Fibroblast of skin of left quadriceps (primary cell): Measurements from ENCODE around the gene FIBCD1.

Source experiments
- DNase-seq, 2 experiments: peaks; one replicate each; pipeline ENCODE4 v3.0.0-alpha.2; 2013; ENCODE audit warnings: low read depth in 2 of 2

The FIBCD1 gene

DNA sequence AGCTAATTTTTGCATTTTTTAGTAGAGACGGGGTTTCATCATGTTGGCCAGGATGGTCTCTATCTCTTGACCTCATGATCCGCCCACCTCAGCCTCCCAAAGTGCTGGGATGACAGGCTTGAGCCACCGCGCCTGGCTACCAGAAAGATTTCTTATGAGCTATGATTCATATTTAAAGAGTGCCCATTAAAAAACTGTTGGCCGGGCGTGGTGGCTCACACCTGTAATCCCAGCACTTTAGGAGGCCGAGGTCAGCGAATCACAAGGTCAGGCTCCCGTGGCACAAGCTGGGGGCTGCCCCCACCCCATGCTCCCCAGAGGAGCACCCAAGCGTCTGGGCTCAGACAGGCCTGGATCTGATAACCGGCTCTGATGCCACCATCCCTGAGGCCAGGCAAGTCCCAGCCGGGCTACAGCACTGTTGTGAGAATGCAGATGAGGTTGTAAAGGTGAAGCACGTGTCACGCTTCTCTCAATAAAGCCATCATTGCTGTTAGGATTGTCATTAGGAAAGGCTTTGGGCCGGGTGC lies 56.3 kb downstream of the FIBCD1 start:
- DNase-seq = no peak

DNA sequence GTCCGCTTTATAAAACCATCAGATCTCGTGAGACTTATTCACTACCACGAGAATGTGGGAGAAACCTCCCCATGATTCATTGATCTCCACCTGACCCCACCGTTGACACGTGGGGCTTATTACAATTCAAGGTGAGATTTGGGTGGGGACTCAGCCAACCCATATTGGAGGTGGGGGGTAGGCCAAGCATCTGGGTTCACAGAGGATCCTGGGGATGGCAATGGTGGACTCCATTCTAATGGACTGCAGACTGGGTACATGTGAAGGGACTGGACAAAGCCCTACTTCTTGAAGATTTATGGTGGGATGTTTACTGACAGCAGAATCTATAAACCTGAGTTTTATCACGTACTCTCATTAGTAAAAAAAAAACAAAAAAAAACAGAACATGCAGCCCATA lies 57.5 kb downstream of the FIBCD1 start:
- no peak for DNase-seq

DNA sequence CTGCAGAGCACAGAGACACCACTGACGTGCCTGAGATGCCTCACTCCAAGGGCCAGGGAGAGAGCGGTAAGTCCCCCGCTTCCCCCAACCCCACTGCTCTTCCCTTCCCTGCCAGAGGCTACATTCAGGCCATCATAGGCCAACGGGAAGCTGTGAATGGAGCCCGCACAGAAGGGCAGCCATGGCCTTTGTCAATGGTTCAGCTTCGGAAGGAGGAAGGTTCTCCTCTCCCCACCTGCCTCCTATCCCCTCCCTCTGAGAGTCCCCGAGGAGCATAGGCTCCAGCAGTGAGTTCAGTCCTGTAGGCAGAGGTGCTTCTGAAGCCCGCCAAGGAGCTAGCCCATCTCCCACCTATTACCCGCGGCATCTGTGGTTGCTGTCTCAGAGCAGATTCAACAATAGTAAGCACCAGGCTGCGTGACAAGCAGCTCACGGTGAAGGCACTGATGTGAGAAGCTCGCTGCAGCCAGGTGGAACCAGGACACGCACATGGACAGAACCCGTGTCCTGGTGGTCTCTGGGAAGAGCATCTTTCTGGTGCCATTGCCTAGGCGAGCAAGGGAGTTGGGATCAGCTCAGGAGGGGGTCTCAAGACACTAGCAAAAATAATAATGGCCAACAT lies 58.3 kb downstream of the FIBCD1 start:
- DNase-seq = no peak

DNA sequence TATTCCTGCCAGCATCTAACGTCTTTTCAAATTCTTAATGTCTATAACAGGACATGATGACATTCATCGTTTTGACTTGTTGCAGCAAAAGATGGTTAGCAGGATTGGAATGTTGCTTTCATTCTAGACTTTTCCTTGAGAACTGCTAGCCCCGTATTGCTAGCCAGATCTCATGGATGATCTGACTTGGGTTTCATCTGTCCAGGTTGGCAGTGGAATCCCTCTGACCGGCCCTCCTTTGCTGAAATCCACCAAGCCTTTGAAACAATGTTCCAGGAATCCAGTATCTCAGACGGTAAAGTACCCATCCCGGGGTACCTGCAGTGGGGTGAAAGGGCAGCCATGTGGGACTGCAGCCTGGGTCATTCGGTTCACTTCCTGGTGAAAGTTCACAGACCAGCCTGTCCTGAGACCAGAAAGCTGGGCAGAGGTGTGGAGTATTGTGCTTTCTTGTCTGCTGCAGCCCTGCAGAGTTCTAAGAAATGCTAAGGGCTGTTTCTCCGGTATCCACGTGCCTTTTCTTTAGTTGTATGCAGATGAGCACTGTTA lies 59.1 kb downstream of the FIBCD1 start:
- no peak for DNase-seq

DNA sequence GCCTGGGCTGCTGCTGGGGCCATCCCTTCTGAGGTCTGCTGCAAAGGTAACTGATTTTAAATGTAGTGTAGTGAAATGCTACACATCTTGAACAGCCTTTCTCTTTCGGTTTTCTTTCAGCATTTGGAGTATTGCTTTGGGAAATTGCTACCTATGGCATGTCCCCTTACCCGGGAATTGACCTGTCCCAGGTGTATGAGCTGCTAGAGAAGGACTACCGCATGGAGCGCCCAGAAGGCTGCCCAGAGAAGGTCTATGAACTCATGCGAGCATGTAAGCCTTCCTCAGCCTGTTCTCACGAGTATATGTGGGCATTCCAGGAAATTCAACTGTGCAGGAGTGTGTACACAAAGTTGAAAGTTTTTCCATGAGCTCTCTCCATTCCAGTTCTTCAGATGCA lies 60.8 kb downstream of the FIBCD1 start:
- no peak for DNase-seq

DNA sequence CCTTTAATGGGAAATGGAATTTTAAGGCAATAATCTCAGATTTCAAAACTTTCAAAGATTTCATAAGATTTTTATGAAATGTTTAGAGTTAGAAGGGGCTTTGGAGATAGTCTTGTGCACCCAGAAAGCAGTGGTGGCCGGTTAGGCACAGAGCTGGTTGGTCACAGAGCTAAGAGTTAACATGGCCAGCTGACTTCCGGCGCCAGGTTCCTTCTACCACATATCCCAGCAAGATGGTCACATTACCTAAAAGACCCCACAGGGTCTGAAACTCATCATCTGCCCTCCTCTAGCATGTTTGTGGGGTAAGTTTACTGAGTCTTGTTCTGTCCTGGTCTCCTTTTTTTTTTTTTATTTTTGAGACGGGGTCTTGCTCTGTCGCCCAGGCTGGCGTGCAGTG lies 61.7 kb downstream of the FIBCD1 start:
- DNase-seq = no peak

DNA sequence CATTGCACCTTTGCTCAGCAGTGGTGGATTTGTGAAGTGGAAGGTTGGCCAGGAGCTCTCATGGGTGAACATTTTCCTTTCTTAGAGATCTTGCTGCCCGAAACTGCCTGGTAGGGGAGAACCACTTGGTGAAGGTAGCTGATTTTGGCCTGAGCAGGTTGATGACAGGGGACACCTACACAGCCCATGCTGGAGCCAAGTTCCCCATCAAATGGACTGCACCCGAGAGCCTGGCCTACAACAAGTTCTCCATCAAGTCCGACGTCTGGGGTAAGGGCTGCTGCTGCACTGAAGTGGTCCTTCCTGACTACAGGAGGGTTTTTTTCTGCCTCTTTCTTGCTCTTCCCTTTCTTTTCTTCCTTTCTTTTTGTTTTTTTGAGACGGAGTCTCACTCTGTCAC lies 64.3 kb downstream of the FIBCD1 start:
- DNase-seq = no peak

DNA sequence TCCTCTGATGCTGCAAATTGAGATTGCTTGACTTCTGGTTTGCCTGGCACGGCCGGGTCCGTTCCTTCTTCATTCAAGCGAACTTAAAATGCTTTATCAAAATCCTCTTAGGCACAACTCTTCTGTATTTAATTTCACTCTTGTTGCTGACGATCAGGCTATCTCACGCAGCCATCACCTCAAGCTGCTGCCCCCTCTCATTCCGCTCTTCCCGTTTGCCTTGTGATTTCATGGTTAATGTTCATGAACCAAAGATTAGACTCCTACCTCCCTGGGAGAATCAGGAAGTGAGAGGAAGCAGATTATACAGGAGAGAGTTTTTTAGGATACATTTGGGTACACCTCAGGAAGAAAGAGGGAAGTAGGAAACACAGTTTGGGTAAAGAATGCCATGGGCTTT lies 65.1 kb downstream of the FIBCD1 start:
- no peak for DNase-seq

DNA sequence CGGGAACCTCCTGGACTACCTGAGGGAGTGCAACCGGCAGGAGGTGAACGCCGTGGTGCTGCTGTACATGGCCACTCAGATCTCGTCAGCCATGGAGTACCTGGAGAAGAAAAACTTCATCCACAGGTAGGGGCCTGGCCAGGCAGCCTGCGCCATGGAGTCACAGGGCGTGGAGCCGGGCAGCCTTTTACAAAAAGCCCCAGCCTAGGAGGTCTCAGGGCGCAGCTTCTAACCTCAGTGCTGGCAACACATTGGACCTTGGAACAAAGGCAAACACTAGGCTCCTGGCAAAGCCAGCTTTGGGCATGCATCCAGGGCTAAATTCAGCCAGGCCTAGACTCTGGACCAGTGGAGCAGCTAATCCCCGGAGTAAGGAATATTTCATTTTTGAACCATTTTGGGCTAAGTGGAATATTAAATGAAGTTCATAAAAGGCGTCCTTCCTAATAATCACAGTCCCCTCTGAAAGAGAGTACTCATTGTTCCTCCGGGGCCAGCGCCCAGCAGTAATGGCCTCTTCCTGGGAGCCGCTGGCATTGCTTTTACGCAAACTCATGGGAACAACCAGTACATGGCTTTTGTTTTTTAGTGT lies 66.0 kb downstream of the FIBCD1 start:
- DNase-seq = no peak

DNA sequence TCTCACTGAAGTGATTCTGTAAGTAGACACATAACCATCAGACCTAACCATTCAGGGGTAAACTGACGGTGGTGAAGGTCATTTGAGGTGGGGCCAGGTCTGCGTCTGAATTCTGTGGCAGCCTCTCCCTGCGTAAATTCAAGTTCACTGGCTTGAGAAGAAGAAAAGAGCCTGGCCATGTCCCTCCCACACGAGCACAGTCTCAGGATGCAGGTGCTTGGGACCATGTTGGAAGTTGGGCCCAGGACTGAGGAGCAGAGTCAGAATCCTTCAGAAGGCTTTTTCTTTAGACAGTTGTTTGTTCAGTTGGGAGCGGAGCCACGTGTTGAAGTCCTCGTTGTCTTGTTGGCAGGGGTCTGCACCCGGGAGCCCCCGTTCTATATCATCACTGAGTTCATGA lies 66.5 kb downstream of the FIBCD1 start:
- no peak for DNase-seq

DNA sequence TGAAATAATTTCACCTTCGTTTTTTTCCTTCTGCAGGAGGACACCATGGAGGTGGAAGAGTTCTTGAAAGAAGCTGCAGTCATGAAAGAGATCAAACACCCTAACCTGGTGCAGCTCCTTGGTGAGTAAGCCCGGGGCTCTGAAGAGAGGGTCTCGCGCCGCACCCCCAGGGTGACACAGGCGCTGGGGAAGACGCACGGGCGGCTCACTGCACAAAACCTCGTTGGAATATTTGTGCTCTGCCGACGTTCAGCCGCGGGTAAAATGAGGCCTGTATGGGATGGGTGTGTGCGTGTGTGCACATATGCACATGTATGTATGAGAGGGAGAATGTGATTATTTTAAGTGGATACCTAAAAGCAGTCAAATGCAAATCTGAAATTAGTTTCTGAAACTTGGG lies 67.0 kb downstream of the FIBCD1 start:
- DNase-seq = no peak

DNA sequence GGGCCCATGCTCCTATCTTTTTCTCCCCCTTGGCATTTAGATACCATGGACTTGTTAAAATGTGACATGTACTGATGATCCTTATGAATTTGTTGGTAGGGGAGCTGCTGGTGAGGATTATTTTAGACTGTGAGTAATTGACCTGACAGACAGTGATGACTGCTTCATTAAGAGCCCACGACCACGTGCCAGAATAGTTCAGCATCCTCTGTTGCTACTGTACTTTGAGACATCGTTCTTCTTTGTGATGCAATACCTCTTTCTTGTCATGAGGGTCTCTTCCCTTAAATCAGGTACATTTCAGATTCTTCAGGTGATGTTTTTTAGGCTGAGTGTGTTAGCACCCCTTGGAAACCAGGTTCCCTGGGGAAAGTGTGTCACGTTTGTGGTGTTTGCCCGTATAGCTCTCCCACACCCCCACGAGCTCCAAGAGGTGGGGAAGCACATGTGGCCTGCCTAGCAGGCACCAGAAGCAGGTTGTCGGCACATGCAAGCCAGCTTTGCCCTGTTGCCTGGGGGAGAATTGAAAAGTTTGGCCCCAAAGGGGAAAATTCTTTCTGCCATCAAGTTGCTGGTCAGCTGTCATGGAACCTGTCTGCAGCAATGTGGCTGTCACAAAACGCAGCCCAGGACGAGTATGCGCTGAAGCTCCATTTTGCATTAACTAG lies 67.5 kb downstream of the FIBCD1 start:
- no peak for DNase-seq

DNA sequence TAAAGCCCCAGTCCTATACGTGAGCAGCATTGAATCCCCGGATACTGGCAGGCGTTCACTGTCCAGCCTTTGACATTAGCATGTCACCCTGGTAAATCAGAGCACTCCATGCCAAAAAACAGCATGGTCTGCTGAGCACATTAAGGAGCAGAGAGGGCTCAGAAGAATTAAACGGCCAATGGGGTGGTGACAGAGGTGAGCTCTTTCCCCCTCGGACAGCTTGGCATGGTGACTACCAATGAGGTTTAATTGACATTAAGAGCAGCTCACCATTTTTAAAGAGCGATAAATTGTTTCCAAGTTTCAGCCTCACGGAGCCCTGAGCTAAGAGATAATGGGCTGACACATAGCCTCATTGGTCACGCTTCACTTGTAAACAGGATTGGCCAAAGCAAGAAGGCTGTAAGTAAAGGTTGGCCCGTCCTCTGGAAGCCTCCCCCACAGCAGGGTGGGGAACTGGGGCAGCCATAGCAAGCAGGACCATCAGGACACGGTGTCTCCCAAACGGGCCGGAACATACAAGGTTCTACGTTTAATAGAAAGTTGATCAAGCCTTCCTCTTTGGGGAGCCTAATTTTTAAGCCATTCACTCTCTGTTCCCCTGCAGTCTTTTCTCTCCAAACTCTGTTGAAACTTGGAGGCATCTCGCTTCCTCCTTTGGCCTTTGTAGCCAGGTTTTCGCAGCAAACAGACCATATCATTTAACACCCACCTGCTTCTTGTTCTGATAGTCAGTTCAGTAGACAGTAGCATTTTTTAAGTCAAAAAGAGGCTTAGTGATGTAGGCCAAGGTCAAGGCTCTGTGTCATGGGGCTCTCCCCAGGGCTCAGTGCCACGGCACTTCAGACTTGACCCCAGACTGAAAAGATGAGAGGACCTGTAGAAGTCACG lies 68.3 kb downstream of the FIBCD1 start:
- DNase-seq = no peak

DNA sequence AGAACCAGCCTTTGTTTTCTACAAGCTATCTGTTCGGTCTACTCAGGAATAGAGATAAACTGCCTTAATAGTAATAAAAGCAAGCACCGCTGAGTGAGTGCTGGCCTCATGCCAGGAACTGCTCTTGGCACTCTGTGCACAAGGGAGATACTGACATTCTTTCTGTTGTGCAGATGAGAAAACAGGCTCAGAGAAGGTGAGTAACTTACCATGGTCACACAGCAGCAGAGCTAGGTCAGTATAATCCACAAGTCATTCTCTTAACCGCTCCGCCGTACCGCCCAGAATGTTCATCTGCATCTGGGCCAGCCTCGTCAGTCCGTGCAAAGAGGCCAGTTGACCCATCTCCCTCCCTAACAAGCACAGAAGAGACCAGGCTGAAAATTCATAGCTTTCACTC lies 69.8 kb downstream of the FIBCD1 start:
- DNase-seq = no peak

DNA sequence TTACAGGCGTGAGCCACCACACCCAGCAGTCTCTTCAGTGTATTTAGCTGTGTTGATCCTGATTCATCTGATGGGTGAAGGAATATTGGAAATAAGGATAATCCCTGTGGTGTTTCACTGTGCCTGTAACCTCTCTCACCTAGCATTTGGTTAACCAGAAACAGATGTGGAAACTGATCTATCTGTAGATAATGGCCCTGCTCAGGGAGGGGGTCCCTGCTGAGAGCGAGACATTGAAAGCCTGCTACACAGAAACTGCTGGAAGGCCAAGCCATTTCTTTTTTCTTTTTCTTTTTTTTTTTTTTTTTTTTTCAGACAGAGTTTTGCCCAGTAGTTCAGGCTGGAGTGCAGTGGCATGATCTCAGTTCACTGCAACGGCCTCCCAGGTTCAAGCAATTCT lies 70.8 kb downstream of the FIBCD1 start:
- no peak for DNase-seq

DNA sequence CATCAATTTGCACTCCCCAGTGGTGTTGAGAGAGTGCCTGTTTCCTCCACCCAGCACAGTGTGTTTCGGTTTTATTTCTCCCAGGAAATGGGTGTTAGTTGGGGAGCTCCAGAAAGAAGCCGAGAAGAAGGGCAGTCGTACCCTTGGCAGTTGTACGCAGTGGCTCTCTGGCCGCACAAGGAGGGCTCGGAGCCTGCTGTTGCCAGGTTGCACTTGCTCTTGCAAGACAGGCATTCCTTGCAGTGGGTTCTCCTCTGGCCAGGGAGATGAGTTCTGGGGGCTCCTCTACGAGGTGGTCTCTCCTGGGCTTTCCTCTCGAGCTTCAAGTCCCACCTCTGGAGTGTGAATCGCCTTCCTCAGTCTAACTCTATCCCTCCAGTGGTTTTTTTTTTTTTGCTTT lies 71.5 kb downstream of the FIBCD1 start:
- DNase-seq = no peak

DNA sequence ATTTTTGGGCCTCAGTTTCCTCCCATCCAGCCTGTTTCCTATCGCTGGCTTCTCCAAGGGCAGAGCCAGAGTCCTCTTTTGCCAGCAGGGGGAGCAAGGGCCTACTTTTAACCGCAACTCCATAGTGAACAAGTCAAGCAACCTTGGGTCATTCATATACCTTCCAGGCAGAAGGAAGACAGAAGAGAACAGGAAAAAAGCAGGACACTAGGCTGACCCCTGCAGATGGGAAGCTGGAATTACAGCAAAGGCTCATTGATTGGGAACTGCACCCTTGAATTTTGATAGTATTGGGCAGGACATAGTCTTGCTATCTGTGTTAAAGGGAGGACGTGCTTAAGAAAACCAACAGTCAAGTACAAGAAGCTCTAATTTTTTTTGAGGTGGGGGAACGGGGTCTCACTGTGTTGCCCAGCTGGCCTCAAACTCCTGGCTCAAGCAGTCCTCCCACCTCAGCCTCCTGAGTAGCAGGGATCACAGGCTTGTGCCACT lies 72.5 kb downstream of the FIBCD1 start:
- DNase-seq = peak; percentile 76 to 78

DNA sequence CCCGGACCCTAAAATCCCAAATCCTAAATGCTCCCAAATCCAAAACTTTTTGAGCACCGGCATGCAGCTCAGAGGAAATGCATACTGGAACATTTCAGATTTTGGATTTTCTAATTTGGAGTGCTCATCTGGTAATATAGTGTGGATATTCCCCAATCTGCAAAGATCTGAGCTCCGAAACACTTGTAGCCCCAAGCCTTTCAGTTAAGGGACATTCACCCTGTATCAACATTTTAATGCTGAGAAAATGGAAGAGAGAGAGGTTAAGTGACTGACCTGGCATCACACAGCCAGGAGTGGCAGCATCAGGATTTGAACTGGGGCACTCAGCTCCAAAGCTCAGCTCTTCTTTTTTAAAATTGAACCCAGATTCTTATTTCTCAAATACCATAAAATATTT lies 73.1 kb downstream of the FIBCD1 start:
- DNase-seq = no peak

DNA sequence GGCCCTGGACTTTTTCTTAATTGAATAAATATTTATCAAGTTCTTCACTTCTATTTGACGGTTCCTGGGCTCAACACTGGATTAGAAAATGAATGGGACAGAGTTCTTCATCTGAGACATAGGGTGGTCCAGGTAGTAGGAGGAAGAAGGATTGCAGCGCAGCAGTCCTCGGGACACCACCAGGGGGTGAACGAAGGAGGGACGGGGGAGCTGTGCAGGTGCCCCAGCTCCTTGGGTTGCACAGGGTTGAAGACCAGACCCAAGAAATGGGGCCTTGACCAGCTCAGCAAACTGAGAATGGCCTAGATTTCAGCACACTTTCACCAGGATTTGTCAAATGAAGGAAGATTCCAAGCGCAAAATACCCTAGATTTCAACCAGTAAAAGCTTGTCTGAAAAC lies 74.5 kb downstream of the FIBCD1 start:
- no peak for DNase-seq

DNA sequence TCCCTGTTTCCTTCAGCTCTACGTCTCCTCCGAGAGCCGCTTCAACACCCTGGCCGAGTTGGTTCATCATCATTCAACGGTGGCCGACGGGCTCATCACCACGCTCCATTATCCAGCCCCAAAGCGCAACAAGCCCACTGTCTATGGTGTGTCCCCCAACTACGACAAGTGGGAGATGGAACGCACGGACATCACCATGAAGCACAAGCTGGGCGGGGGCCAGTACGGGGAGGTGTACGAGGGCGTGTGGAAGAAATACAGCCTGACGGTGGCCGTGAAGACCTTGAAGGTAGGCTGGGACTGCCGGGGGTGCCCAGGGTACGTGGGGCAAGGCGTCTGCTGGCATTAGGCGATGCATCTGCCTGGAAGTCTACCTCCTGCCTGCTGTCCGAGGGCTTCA lies 76.3 kb downstream of the FIBCD1 start:
- DNase-seq = no peak

DNA sequence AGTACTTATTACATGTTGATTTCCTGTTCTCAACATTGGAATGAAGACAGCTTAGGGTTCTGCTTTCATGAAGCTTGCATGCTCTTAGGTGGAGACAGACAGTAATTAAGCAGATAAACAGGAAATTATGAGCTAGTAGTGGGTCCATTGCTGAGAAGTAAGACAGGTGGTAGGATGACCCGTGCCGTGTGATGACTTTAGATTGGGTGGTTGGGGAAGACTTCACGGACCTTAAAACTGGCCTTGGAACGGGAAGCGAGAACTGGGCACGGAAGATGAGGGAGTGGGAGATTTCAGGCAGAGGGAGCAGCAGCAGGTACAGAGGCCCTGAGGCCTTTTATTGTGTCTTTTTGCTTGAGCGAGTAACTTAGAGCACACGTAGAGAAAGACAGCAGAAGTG lies 76.8 kb downstream of the FIBCD1 start:
- DNase-seq = no peak
